Sigmoid colon (tissue), 7 donors: ENCODE data around the gene SIAH2. TPM values are rescaled to one million over a fixed set of nuclear protein-coding genes. Genes with fewer than 3 reads are reported as not detected.

ENCODE experiments used
- DNase-seq: peaks from one replicate; pipeline ENCODE4 v3.0.0-alpha.2; 2019
- H3K27ac ChIP-seq, 4 donors: fragments of 200-600 bp; sonication (generic); one replicate each; pipeline ENCODE4 v1.5.1; 2016 to 2019; ENCODE audit warnings: mild to moderate bottlenecking in 1 of 4
- H3K27me3 ChIP-seq, 3 donors: fragments of 200-600 bp; sonication (generic); one replicate each; pipeline ENCODE4 v1.5.1; 2019; ENCODE audit warnings: mild to moderate bottlenecking in 1 of 3
- H3K36me3 ChIP-seq, 4 donors: fragments of 200-600 bp; sonication (generic); one replicate each; pipeline ENCODE4 v1.5.1; 2016 to 2019
- H3K4me1 ChIP-seq, 4 donors: fragments of 200-600 bp; sonication (generic); one replicate each; pipeline ENCODE4 v1.5.1; 2017 to 2019
- H3K4me3 ChIP-seq, 4 donors: fragments of 200-600 bp; sonication (generic); one replicate each; pipeline ENCODE4 v1.5.1; 2017 to 2019; ENCODE audit warnings: mild to moderate bottlenecking in 2 of 4, moderate library complexity in 1 of 4
- H3K9me3 ChIP-seq, 4 donors: fragments of 200-600 bp in 3 of 4; sonication (generic) in 3 of 4; one replicate each; pipeline versions ENCODE4 v1.5.1 to v1.6.1; 2013 to 2019
- EP300 ChIP-seq, 4 donors: sonication (generic); formaldehyde crosslinking; IDR thresholded peaks; one replicate each; pipeline ENCODE4 v1.6.1; 2017; ENCODE audit warnings: antibody characterized with exemption in 4 of 4
- POLR2A ChIP-seq, 2 donors: fragments of 450-650 bp; IDR thresholded peaks; one replicate each; pipeline ENCODE4 v1.6.1; 2016; ENCODE audit warnings: antibody characterized with exemption in 2 of 2, mild to moderate bottlenecking in 2 of 2, moderate library complexity in 2 of 2
- POLR2AphosphoS5 ChIP-seq, 4 donors: sonication (generic); formaldehyde crosslinking; IDR thresholded peaks; one replicate each; pipeline ENCODE4 v1.6.1; 2017; ENCODE audit warnings: antibody characterized with exemption in 4 of 4
- WGBS, 2 donors: extraction: QIAGEN DNeasy Blood & Tissue Kit; methylation state at CpG; one replicate each; pipeline ENCODE4 v1.1.7; 2013; 5-methylcytosine and 5-hydroxymethylcytosine counted together
- intact Hi-C: fragments of 100-400 bp; cut with DNase I; formaldehyde crosslinking; loops from one replicate; pipeline ENCODE4 v1.15.1; 2023
- polyA plus RNA-seq, 3 donors: library from polyadenylated mRNA; stranded (reverse); fragments of 200-250 nt; gene quantifications; one replicate each; pipeline ENCODE4 v1.2.3, GENCODE V29; 2013
- total RNA-seq, 4 donors: library from RNA; depleted of rRNA; stranded (reverse); fragments of >200 nt; gene quantifications; one replicate each; pipeline ENCODE4 v1.1.0, GENCODE V29; 2016
- TF ChIP-seq, protein P1 (sequence below), 4 experiments: fragments of 450-650 bp in 3 of 4; fragments of 200-600 bp in 1 of 4; IDR thresholded peaks; one replicate each; pipeline ENCODE4 v1.5.1; 2016 to 2019; ENCODE audit warnings: antibody characterized with exemption in 4 of 4, mild to moderate bottlenecking in 3 of 4, moderate library complexity in 2 of 4
- donor health status: healthy with polysubstance abuse.
- donor health status: Bipolar disorder and iron deficiency.
- donor health status: healthy.

SIAH2 gene
- total and polyA plus RNA-seq, 7 donors: 12.0 to 35.0 (median 21.2) TPM

DNA sequence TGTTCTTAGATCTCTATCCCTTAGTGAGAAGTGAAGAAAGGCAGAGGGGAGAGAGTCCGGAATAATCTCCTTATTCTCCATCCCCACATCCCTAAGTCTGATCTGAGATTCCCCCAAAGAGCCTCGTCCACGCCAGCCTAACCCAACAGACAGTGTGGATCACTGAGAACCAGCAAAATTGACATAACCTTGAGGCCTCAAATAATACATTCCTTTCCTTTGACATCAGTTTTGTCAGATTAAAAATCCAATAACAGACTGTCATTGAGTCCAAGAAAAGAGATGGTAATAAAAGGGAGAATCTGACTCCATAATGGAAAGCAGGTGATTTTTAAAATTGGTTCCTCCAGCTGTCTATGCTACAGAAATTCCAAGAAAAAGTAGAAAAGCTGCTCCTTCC, 7.7 kb upstream of the SIAH2 start:
- Histone ChIP-seq H3K27ac (no peak overlapping the region), H3K36me3 (no peaks in the 10 kb centered on the region), H3K4me1 (no peaks in the 10 kb centered on the region), H3K27me3 (no peaks in the 10 kb centered on the region), H3K9me3 (no peaks in the 10 kb centered on the region), H3K4me3 (no peak overlapping the region)
- DNase-seq: no peak
- no peak for TF ChIP-seq POLR2AphosphoS5 (IDR thresholded peaks at IDR 0.05)
- TF ChIP-seq EP300 (IDR thresholded peaks at IDR 0.05): no peak
- TF ChIP-seq, protein P1, sequence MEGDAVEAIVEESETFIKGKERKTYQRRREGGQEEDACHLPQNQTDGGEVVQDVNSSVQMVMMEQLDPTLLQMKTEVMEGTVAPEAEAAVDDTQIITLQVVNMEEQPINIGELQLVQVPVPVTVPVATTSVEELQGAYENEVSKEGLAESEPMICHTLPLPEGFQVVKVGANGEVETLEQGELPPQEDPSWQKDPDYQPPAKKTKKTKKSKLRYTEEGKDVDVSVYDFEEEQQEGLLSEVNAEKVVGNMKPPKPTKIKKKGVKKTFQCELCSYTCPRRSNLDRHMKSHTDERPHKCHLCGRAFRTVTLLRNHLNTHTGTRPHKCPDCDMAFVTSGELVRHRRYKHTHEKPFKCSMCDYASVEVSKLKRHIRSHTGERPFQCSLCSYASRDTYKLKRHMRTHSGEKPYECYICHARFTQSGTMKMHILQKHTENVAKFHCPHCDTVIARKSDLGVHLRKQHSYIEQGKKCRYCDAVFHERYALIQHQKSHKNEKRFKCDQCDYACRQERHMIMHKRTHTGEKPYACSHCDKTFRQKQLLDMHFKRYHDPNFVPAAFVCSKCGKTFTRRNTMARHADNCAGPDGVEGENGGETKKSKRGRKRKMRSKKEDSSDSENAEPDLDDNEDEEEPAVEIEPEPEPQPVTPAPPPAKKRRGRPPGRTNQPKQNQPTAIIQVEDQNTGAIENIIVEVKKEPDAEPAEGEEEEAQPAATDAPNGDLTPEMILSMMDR (IDR thresholded peaks at IDR 0.05): no peak
- no peak for TF ChIP-seq POLR2A (IDR thresholded peaks at IDR 0.05)
- intact Hi-C loops: no loop called here
- WGBS, 2 donors: 83 to 89% methylated on average over 3 of the region's 3 CpGs

DNA sequence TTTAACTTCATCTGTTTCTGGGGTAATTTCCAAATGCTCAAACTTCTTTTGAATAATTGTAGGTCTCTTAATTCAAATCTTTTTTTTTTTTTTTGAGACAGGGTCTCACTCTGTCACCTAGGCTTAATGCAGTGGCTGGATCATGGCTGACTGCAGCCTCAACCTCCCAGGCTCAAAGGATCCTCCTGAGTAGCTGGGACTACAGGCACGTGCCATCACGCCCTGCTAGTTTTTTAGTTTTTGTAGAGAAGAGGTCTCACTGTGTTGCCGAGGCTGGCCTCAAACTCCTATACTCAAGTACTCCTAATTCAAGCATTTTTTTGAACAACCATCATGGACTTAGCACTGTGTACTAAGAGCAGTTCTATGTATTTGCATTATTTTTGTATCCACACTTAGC, 3.8 kb upstream of the SIAH2 start:
- Histone ChIP-seq H3K4me1 (peaks cover 0 to 9% (median 7%) of the 10 kb centered on the region in 4 donors), H3K36me3 (no peaks in the 10 kb centered on the region), H3K4me3 (no peak overlapping the region), H3K27me3 (no peaks in the 10 kb centered on the region), H3K9me3 (no peaks in the 10 kb centered on the region), H3K27ac (no peak overlapping the region)
- 90 to 91% methylated on average over 3 of the region's 3 CpGs for WGBS, 2 donors
- DNase-seq: no peak
- intact Hi-C loops: no loop called here
- TF ChIP-seq POLR2A (IDR thresholded peaks at IDR 0.05) (no peak), EP300 (IDR thresholded peaks at IDR 0.05) (no peak), POLR2AphosphoS5 (IDR thresholded peaks at IDR 0.05) (no peak)
- TF ChIP-seq, protein P1 (IDR thresholded peaks at IDR 0.05): no peak

DNA sequence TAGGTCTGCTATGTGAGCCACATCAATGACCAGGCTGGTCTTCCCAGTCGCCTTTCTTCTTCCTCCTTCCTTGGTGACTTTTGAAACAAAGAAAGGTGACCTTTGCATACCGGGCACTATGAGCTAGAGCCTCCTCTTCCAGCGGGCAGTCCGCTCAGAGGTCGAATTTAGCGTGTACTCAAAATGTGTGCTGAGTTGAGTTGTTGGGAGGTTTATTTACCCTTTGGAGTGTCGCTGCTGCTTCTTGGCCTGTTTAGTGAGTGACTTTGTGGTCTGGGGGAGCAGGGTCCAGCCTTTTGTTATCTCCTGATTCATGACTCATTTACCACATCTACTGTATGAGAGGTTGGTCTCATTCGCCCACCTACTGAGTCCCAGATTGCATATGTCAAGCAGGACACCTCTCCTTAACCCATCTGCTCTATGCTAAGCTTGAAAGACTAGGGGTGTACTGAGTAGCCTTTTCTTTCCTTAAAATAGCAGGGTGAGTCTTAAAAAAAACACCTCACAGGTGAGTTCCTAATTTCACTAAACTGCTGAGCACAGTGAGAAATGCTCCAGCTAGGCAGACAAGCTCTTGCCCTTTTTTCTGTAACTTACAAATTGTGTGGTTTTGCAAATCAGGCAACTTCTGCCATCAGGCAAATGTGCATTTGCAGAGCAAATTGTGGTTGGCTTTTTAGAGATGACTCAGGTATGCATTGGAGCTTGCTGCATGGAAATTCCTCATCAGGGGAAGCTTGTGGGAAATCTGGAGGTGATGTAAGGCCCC, 3.2 kb upstream of the SIAH2 start:
- Histone ChIP-seq H3K4me3 (no peak overlapping the region), H3K9me3 (no peaks in the 10 kb centered on the region), H3K27me3 (no peaks in the 10 kb centered on the region), H3K4me1 (peaks cover 0 to 14% (median 11%) of the 10 kb centered on the region in 4 donors), H3K36me3 (no peaks in the 10 kb centered on the region), H3K27ac (no peak overlapping the region)
- no peak for DNase-seq
- no peak for TF ChIP-seq POLR2A (IDR thresholded peaks at IDR 0.05)
- no peak for TF ChIP-seq EP300 (IDR thresholded peaks at IDR 0.05)
- TF ChIP-seq, protein P1 (IDR thresholded peaks at IDR 0.05): no peak
- no peak for TF ChIP-seq POLR2AphosphoS5 (IDR thresholded peaks at IDR 0.05)
- WGBS, 2 donors: 80 to 87% methylated on average over 8 of the region's 8 CpGs
- intact Hi-C loops: no loop called here

DNA sequence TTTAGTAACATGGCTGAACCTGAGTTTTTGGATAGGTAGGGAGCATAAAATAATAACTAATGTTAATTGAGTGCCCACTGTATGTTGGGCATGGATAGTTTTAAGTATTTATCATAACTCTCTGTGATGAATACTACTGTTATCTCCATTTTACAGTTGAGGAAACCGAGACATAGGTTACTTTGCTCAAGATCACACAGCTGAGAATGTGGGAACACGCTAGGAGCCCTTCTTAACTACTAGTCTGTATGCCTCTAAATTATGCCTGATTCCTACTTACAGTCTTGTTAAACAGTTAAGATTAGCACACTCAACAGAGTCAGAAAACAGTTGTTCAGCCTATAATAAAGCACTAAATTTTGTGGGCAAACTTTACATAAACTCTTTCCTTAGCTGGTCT, 2.0 kb upstream of the SIAH2 start:
- DNase-seq: no peak
- intact Hi-C loops: loop anchor here (5.0 kb wide), 1 partner anchor 502 kb away; no protein-coding TSS in a partner anchor
- Histone ChIP-seq H3K4me3 (no peak overlapping the region), H3K27ac (peak overlapping the region in 1 of 4 donors; percentile 99), H3K36me3 (no peaks in the 10 kb centered on the region), H3K9me3 (no peaks in the 10 kb centered on the region), H3K4me1 (peaks cover 0 to 26% (median 22%) of the 10 kb centered on the region in 4 donors), H3K27me3 (no peaks in the 10 kb centered on the region)
- WGBS, 2 donors: 92 to 93% methylated on average over 2 of the region's 2 CpGs
- no peak for TF ChIP-seq POLR2A (IDR thresholded peaks at IDR 0.05)
- no peak for TF ChIP-seq POLR2AphosphoS5 (IDR thresholded peaks at IDR 0.05)
- TF ChIP-seq, protein P1 (IDR thresholded peaks at IDR 0.05): no peak
- no peak for TF ChIP-seq EP300 (IDR thresholded peaks at IDR 0.05)
